Measurements from ENCODE around the gene ASCC1.

ASCC1 gene

GRCh38 chr10:72186982-72187330, 29.1 kb downstream of the ASCC1 start:
- no peaks in the 10 kb centered on the region for H3K27me3 ChIP-seq (ENCODE audit: control insufficient read depth in 1 of 2, insufficient read depth in 2 of 2, low read length in 2 of 2)
- no peak overlapping the region for H3K4me3 ChIP-seq (ENCODE audit: low read length in 2 of 2)
- H3K4me1 ChIP-seq (ENCODE audit: control insufficient read depth, insufficient read depth, low read length) = no peaks in the 10 kb centered on the region
- peaks cover 0 to 6% of the 10 kb centered on the region in 2 donors for H3K36me3 ChIP-seq (ENCODE audit: control insufficient read depth in 2 of 2, insufficient read depth in 2 of 2, low read length in 2 of 2)
- no peaks in the 10 kb centered on the region for H3K9me3 ChIP-seq (ENCODE audit: control insufficient read depth in 2 of 2, low read length in 2 of 2)
- H3K9ac ChIP-seq (ENCODE audit: low read length in 2 of 2) = peak overlapping the region in 1 of 2 donors; percentile 42
- peak overlapping the region; percentile 56 for H3K27ac ChIP-seq (ENCODE audit: low read length)

GRCh38 chr10:72186258-72186981, 29.7 kb downstream of the ASCC1 start:
- Histone ChIP-seq H3K27me3 (ENCODE audit: control insufficient read depth in 1 of 2, insufficient read depth in 2 of 2, low read length in 2 of 2) (no peaks in the 10 kb centered on the region), H3K4me3 (ENCODE audit: low read length in 2 of 2) (peak overlapping the region in 1 of 2 donors; percentile 29), H3K9ac (ENCODE audit: low read length in 2 of 2) (peak overlapping the region in 1 of 2 donors; percentile 55)

GRCh38 chr10:72184156-72184555, 31.9 kb downstream of the ASCC1 start:
- peaks cover 0 to 7% of the 10 kb centered on the region in 2 donors for H3K36me3 ChIP-seq (ENCODE audit: control insufficient read depth in 2 of 2, insufficient read depth in 2 of 2, low read length in 2 of 2)

More at GRCh38 chr10:72186258-72186981, 29.7 kb downstream of the ASCC1 start:
- Histone ChIP-seq H3K9me3 (ENCODE audit: control insufficient read depth in 2 of 2, low read length in 2 of 2) (no peaks in the 10 kb centered on the region), H3K36me3 (ENCODE audit: control insufficient read depth in 2 of 2, insufficient read depth in 2 of 2, low read length in 2 of 2) (peaks cover 0 to 7% of the 10 kb centered on the region in 2 donors), H3K27ac (ENCODE audit: low read length) (peak overlapping the region; percentile 56), H3K4me1 (ENCODE audit: control insufficient read depth, insufficient read depth, low read length) (no peaks in the 10 kb centered on the region)

GRCh38 chr10:72177454-72177853, 38.6 kb downstream of the ASCC1 start:
- no peaks in the 10 kb centered on the region for H3K27me3 ChIP-seq (ENCODE audit: control insufficient read depth in 1 of 2, insufficient read depth in 2 of 2, low read length in 2 of 2)
- no peak overlapping the region for H3K4me3 ChIP-seq (ENCODE audit: low read length in 2 of 2)
- no peaks in the 10 kb centered on the region for H3K4me1 ChIP-seq (ENCODE audit: control insufficient read depth, insufficient read depth, low read length)
- no peak overlapping the region for H3K27ac ChIP-seq (ENCODE audit: low read length)
- no peak overlapping the region for H3K9ac ChIP-seq (ENCODE audit: low read length in 2 of 2)
- no peaks in the 10 kb centered on the region for H3K9me3 ChIP-seq (ENCODE audit: control insufficient read depth in 2 of 2, low read length in 2 of 2)
- H3K36me3 ChIP-seq (ENCODE audit: control insufficient read depth in 2 of 2, insufficient read depth in 2 of 2, low read length in 2 of 2) = peaks cover 4 to 9% of the 10 kb centered on the region in 2 donors

More at GRCh38 chr10:72184156-72184555, 31.9 kb downstream of the ASCC1 start:
- Histone ChIP-seq H3K9ac (ENCODE audit: low read length in 2 of 2) (no peak overlapping the region), H3K27ac (ENCODE audit: low read length) (no peak overlapping the region), H3K27me3 (ENCODE audit: control insufficient read depth in 1 of 2, insufficient read depth in 2 of 2, low read length in 2 of 2) (no peaks in the 10 kb centered on the region), H3K4me1 (ENCODE audit: control insufficient read depth, insufficient read depth, low read length) (no peaks in the 10 kb centered on the region), H3K9me3 (ENCODE audit: control insufficient read depth in 2 of 2, low read length in 2 of 2) (no peaks in the 10 kb centered on the region), H3K4me3 (ENCODE audit: low read length in 2 of 2) (no peak overlapping the region)

- Histone ChIP-seq H3K27me3 (ENCODE audit: control insufficient read depth in 1 of 2, insufficient read depth in 2 of 2, low read length in 2 of 2) (no peaks in the 10 kb centered on the region), H3K4me3 (ENCODE audit: low read length in 2 of 2) (no peak overlapping the region), H3K9me3 (ENCODE audit: control insufficient read depth in 2 of 2, low read length in 2 of 2) (no peaks in the 10 kb centered on the region), H3K27ac (ENCODE audit: low read length) (no peak overlapping the region), H3K9ac (ENCODE audit: low read length in 2 of 2) (no peak overlapping the region), H3K4me1 (ENCODE audit: control insufficient read depth, insufficient read depth, low read length) (no peaks in the 10 kb centered on the region), H3K36me3 (ENCODE audit: control insufficient read depth in 2 of 2, insufficient read depth in 2 of 2, low read length in 2 of 2) (peaks cover 4% of the 10 kb centered on the region in 2 donors)
These were observed 39.4 kb downstream of the ASCC1 start for GRCh38 chr10:72176701-72177100.

- Histone ChIP-seq H3K27ac (ENCODE audit: low read length) (no peak overlapping the region), H3K36me3 (ENCODE audit: control insufficient read depth in 2 of 2, insufficient read depth in 2 of 2, low read length in 2 of 2) (peaks cover 4% of the 10 kb centered on the region in 2 donors), H3K27me3 (ENCODE audit: control insufficient read depth in 1 of 2, insufficient read depth in 2 of 2, low read length in 2 of 2) (no peaks in the 10 kb centered on the region), H3K4me3 (ENCODE audit: low read length in 2 of 2) (no peak overlapping the region), H3K4me1 (ENCODE audit: control insufficient read depth, insufficient read depth, low read length) (no peaks in the 10 kb centered on the region), H3K9me3 (ENCODE audit: control insufficient read depth in 2 of 2, low read length in 2 of 2) (no peaks in the 10 kb centered on the region), H3K9ac (ENCODE audit: low read length in 2 of 2) (no peak overlapping the region)
These were observed 40.9 kb downstream of the ASCC1 start for GRCh38 chr10:72175149-72175548.

GRCh38 chr10:72174297-72174662, 41.8 kb downstream of the ASCC1 start:
- Histone ChIP-seq H3K27ac (ENCODE audit: low read length) (no peak overlapping the region), H3K9ac (ENCODE audit: low read length in 2 of 2) (no peak overlapping the region), H3K27me3 (ENCODE audit: control insufficient read depth in 1 of 2, insufficient read depth in 2 of 2, low read length in 2 of 2) (no peaks in the 10 kb centered on the region), H3K9me3 (ENCODE audit: control insufficient read depth in 2 of 2, low read length in 2 of 2) (no peaks in the 10 kb centered on the region), H3K36me3 (ENCODE audit: control insufficient read depth in 2 of 2, insufficient read depth in 2 of 2, low read length in 2 of 2) (peaks cover 4% of the 10 kb centered on the region in 2 donors), H3K4me3 (ENCODE audit: low read length in 2 of 2) (no peak overlapping the region), H3K4me1 (ENCODE audit: control insufficient read depth, insufficient read depth, low read length) (no peaks in the 10 kb centered on the region)

GRCh38 chr10:72173619-72174296, 42.3 kb downstream of the ASCC1 start:
- Histone ChIP-seq H3K36me3 (ENCODE audit: control insufficient read depth in 2 of 2, insufficient read depth in 2 of 2, low read length in 2 of 2) (peaks cover 4% of the 10 kb centered on the region in 2 donors), H3K4me3 (ENCODE audit: low read length in 2 of 2) (no peak overlapping the region), H3K4me1 (ENCODE audit: control insufficient read depth, insufficient read depth, low read length) (no peaks in the 10 kb centered on the region), H3K27me3 (ENCODE audit: control insufficient read depth in 1 of 2, insufficient read depth in 2 of 2, low read length in 2 of 2) (no peaks in the 10 kb centered on the region), H3K27ac (ENCODE audit: low read length) (no peak overlapping the region), H3K9ac (ENCODE audit: low read length in 2 of 2) (no peak overlapping the region), H3K9me3 (ENCODE audit: control insufficient read depth in 2 of 2, low read length in 2 of 2) (no peaks in the 10 kb centered on the region)

GRCh38 chr10:72173262-72173618, 42.8 kb downstream of the ASCC1 start:
- Histone ChIP-seq H3K36me3 (ENCODE audit: control insufficient read depth in 2 of 2, insufficient read depth in 2 of 2, low read length in 2 of 2) (peaks cover under 1 to 2% of the 10 kb centered on the region in 2 donors), H3K4me3 (ENCODE audit: low read length in 2 of 2) (no peak overlapping the region), H3K27ac (ENCODE audit: low read length) (no peak overlapping the region), H3K4me1 (ENCODE audit: control insufficient read depth, insufficient read depth, low read length) (no peaks in the 10 kb centered on the region), H3K27me3 (ENCODE audit: control insufficient read depth in 1 of 2, insufficient read depth in 2 of 2, low read length in 2 of 2) (no peaks in the 10 kb centered on the region), H3K9me3 (ENCODE audit: control insufficient read depth in 2 of 2, low read length in 2 of 2) (no peaks in the 10 kb centered on the region), H3K9ac (ENCODE audit: low read length in 2 of 2) (no peak overlapping the region)

GRCh38 chr10:72171175-72171630, 44.9 kb downstream of the ASCC1 start:
- no peak overlapping the region for H3K9ac ChIP-seq (ENCODE audit: low read length in 2 of 2)
- H3K4me1 ChIP-seq (ENCODE audit: control insufficient read depth, insufficient read depth, low read length) = no peaks in the 10 kb centered on the region
- no peak overlapping the region for H3K4me3 ChIP-seq (ENCODE audit: low read length in 2 of 2)
- peaks cover 0 to 2% of the 10 kb centered on the region in 2 donors for H3K36me3 ChIP-seq (ENCODE audit: control insufficient read depth in 2 of 2, insufficient read depth in 2 of 2, low read length in 2 of 2)
- no peaks in the 10 kb centered on the region for H3K27me3 ChIP-seq (ENCODE audit: control insufficient read depth in 1 of 2, insufficient read depth in 2 of 2, low read length in 2 of 2)
- H3K9me3 ChIP-seq (ENCODE audit: control insufficient read depth in 2 of 2, low read length in 2 of 2) = no peaks in the 10 kb centered on the region
- H3K27ac ChIP-seq (ENCODE audit: low read length) = no peak overlapping the region

- H3K27me3 ChIP-seq (ENCODE audit: control insufficient read depth in 1 of 2, insufficient read depth in 2 of 2, low read length in 2 of 2) = no peaks in the 10 kb centered on the region
- no peak overlapping the region for H3K9ac ChIP-seq (ENCODE audit: low read length in 2 of 2)
- H3K36me3 ChIP-seq (ENCODE audit: control insufficient read depth in 2 of 2, insufficient read depth in 2 of 2, low read length in 2 of 2) = peaks cover 0 to 2% of the 10 kb centered on the region in 2 donors
- no peak overlapping the region for H3K27ac ChIP-seq (ENCODE audit: low read length)
- no peak overlapping the region for H3K4me3 ChIP-seq (ENCODE audit: low read length in 2 of 2)
- no peaks in the 10 kb centered on the region for H3K4me1 ChIP-seq (ENCODE audit: control insufficient read depth, insufficient read depth, low read length)
- no peaks in the 10 kb centered on the region for H3K9me3 ChIP-seq (ENCODE audit: control insufficient read depth in 2 of 2, low read length in 2 of 2)
These were observed 45.3 kb downstream of the ASCC1 start for GRCh38 chr10:72170733-72171132.

All from stomach smooth muscle (tissue), 2 donors.